DND-41 (cell line): Measurements from ENCODE around the gene DDX23.

Experiments
- ATAC-seq: fragments of 200-7000 bp; cut with Tn5 transposase; 3 replicates; pipeline ENCODE4 v1.9.1; 2021; ENCODE audit warnings: low read depth; ENCODE audit not compliant: insufficient read depth
- DNase-seq: peaks from one replicate; pipeline ENCODE4 v3.0.0-alpha.2; 2020
- H2AFZ ChIP-seq: 2 replicates; pipeline ENCODE4 v1.6.0; 2012; ENCODE audit warnings: low read depth, low read length
- H3K27ac ChIP-seq: 2 replicates; pipeline ENCODE4 v1.5.1; 2012; ENCODE audit warnings: low read length, inconsistent platforms
- H3K27me3 ChIP-seq: fragments of 200-600 bp; sonication (generic); 2 replicates; pipeline ENCODE4 v1.6.0; 2012; ENCODE audit warnings: low read length, mild to moderate bottlenecking, inconsistent platforms; ENCODE audit not compliant: insufficient read depth, poor library complexity
- H3K36me3 ChIP-seq: 2 replicates; pipeline ENCODE4 v1.5.1; 2012; ENCODE audit warnings: low read length, inconsistent platforms; ENCODE audit not compliant: insufficient read depth
- H3K4me1 ChIP-seq: 2 replicates; pipeline ENCODE4 v1.5.1; 2012; ENCODE audit warnings: mild to moderate bottlenecking, low read length; ENCODE audit not compliant: insufficient read depth
- H3K4me2 ChIP-seq: 2 replicates; pipeline ENCODE4 v1.6.0; 2012; ENCODE audit warnings: mild to moderate bottlenecking, moderate library complexity, low read length, inconsistent platforms; ENCODE audit not compliant: insufficient read depth
- H3K4me3 ChIP-seq, 2 experiments: fragments of 200-600 bp in 1 of 2; shearing (Covaris generic) in 1 of 2; 2 replicates each; pipeline ENCODE4 v1.5.1; 2012 to 2016; ENCODE audit warnings: inconsistent platforms in 2 of 2, low read length in 2 of 2, mild to moderate bottlenecking in 2 of 2, low read depth in 1 of 2, moderate library complexity in 1 of 2
- H3K79me2 ChIP-seq: 2 replicates; pipeline ENCODE4 v1.6.0; 2012; ENCODE audit warnings: low read length, inconsistent platforms; ENCODE audit not compliant: insufficient read depth
- H3K9ac ChIP-seq: 2 replicates; pipeline ENCODE4 v1.6.0; 2012; ENCODE audit warnings: low read depth, mild to moderate bottlenecking, inconsistent platforms, low read length, moderate library complexity
- H3K9me3 ChIP-seq: 2 replicates; pipeline ENCODE4 v1.5.1; 2012; ENCODE audit warnings: low read length, moderate library complexity, mild to moderate bottlenecking, inconsistent platforms; ENCODE audit not compliant: insufficient read depth, severe bottlenecking
- H4K20me1 ChIP-seq: 2 replicates; pipeline ENCODE4 v1.6.0; 2012; ENCODE audit warnings: low read length; ENCODE audit not compliant: insufficient read depth
- EZH2 ChIP-seq: IDR thresholded peaks from 3 replicates; pipeline ENCODE4 v1.6.1; 2012; ENCODE audit warnings: borderline replicate concordance, low read depth, mild to moderate bottlenecking, moderate library complexity, low read length, inconsistent platforms; ENCODE audit not compliant: severe bottlenecking
- TF ChIP-seq, protein P1 (sequence below): IDR thresholded peaks from 2 replicates; pipeline ENCODE4 v1.5.1; 2012; ENCODE audit warnings: borderline replicate concordance, low read length, moderate library complexity, mild to moderate bottlenecking; ENCODE audit not compliant: poor library complexity, severe bottlenecking; ENCODE audit errors: extremely low read depth

The DDX23 gene

GRCh38 chr12:48815126-48816110 lies 36.5 kb downstream of the DDX23 start:
- ATAC-seq (peak; percentile 66), DNase-seq (peak; percentile 85)
- Histone ChIP-seq H3K4me2 (peak overlapping the region; percentile 84), H3K9ac (peak overlapping the region; percentile 81), H3K9me3 (no peaks in the 10 kb centered on the region), H4K20me1 (peaks cover 12% of the 10 kb centered on the region; the same call in 1 of the 2 replicates), H3K4me3 (peak overlapping the region; percentile 77 to 91), H3K79me2 (peaks cover 22% of the 10 kb centered on the region), H3K27me3 (no peaks in the 10 kb centered on the region), H3K36me3 (no peaks in the 10 kb centered on the region), H3K4me1 (peaks cover 49% of the 10 kb centered on the region), H2AFZ (peak overlapping the region; percentile 100), H3K27ac (peak overlapping the region; percentile 97)
- TF ChIP-seq, protein P1, sequence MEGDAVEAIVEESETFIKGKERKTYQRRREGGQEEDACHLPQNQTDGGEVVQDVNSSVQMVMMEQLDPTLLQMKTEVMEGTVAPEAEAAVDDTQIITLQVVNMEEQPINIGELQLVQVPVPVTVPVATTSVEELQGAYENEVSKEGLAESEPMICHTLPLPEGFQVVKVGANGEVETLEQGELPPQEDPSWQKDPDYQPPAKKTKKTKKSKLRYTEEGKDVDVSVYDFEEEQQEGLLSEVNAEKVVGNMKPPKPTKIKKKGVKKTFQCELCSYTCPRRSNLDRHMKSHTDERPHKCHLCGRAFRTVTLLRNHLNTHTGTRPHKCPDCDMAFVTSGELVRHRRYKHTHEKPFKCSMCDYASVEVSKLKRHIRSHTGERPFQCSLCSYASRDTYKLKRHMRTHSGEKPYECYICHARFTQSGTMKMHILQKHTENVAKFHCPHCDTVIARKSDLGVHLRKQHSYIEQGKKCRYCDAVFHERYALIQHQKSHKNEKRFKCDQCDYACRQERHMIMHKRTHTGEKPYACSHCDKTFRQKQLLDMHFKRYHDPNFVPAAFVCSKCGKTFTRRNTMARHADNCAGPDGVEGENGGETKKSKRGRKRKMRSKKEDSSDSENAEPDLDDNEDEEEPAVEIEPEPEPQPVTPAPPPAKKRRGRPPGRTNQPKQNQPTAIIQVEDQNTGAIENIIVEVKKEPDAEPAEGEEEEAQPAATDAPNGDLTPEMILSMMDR: no peak
- TF ChIP-seq EZH2: no peak

- H3K27me3 ChIP-seq: no peaks in the 10 kb centered on the region
- H3K4me3 ChIP-seq: peak overlapping the region; percentile 77 to 91
- H3K27ac ChIP-seq: peak overlapping the region; percentile 97
- H3K36me3 ChIP-seq: no peaks in the 10 kb centered on the region
- H3K9me3 ChIP-seq: no peaks in the 10 kb centered on the region
- H4K20me1 ChIP-seq: peaks cover 5% of the 10 kb centered on the region; the same call in 1 of the 2 replicates
- H3K4me2 ChIP-seq: peak overlapping the region; percentile 84
- peak overlapping the region; percentile 100 for H2AFZ ChIP-seq
- peaks cover 22% of the 10 kb centered on the region for H3K79me2 ChIP-seq
- peaks cover 48% of the 10 kb centered on the region for H3K4me1 ChIP-seq
- peak overlapping the region; percentile 81 for H3K9ac ChIP-seq
- TF ChIP-seq, protein P1: peak; percentile 89
- TF ChIP-seq EZH2: no peak
- ATAC-seq (peak; percentile 39), DNase-seq (peak; percentile 69)
Observed at GRCh38 chr12:48814262-48815125, 37.5 kb downstream of the DDX23 start.

- ATAC-seq: no peak
- H3K4me3 ChIP-seq: peak overlapping the region in 1 of 2 experiments; percentile 91; a peak in 1 of 4 replicates
- H3K4me2 ChIP-seq: peak overlapping the region; percentile 84
- H3K79me2 ChIP-seq: peaks cover 22% of the 10 kb centered on the region
- peaks cover 40% of the 10 kb centered on the region for H3K4me1 ChIP-seq
- H4K20me1 ChIP-seq: no peaks in the 10 kb centered on the region
- no peak overlapping the region for H3K27ac ChIP-seq
- H3K27me3 ChIP-seq: no peaks in the 10 kb centered on the region
- peak overlapping the region; percentile 100; the same call in 1 of the 2 replicates for H2AFZ ChIP-seq
- H3K9ac ChIP-seq: peak overlapping the region; percentile 81; the same call in 1 of the 2 replicates
- TF ChIP-seq EZH2: no peak
- no peaks in the 10 kb centered on the region for H3K36me3 ChIP-seq
- no peaks in the 10 kb centered on the region for H3K9me3 ChIP-seq
- no peak for DNase-seq
Observed at GRCh38 chr12:48813465-48814261, 38.3 kb downstream of the DDX23 start.
